NB4 (cell line): ENCODE results near the gene LRRC56.

ENCODE experiments used
- MAX ChIP-seq: IDR thresholded peaks from 2 replicates; pipeline ENCODE4 v1.6.1; 2011; ENCODE audit warnings: low read depth, low read length
- MYC ChIP-seq: IDR thresholded peaks from 2 replicates; pipeline ENCODE4 v1.6.1; 2011; ENCODE audit warnings: low read depth, low read length
- POLR2A ChIP-seq: IDR thresholded peaks from 2 replicates; pipeline ENCODE4 v1.6.1; 2011; ENCODE audit warnings: mild to moderate bottlenecking; ENCODE audit not compliant: insufficient read length; ENCODE audit errors: extremely low read depth
- TF ChIP-seq, protein P1 (sequence below): IDR thresholded peaks from one replicate; pipeline ENCODE4 v1.5.1; 2012; ENCODE audit warnings: low read depth, low read length

- TF ChIP-seq, protein P1, sequence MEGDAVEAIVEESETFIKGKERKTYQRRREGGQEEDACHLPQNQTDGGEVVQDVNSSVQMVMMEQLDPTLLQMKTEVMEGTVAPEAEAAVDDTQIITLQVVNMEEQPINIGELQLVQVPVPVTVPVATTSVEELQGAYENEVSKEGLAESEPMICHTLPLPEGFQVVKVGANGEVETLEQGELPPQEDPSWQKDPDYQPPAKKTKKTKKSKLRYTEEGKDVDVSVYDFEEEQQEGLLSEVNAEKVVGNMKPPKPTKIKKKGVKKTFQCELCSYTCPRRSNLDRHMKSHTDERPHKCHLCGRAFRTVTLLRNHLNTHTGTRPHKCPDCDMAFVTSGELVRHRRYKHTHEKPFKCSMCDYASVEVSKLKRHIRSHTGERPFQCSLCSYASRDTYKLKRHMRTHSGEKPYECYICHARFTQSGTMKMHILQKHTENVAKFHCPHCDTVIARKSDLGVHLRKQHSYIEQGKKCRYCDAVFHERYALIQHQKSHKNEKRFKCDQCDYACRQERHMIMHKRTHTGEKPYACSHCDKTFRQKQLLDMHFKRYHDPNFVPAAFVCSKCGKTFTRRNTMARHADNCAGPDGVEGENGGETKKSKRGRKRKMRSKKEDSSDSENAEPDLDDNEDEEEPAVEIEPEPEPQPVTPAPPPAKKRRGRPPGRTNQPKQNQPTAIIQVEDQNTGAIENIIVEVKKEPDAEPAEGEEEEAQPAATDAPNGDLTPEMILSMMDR, result no peak
- no peak for TF ChIP-seq POLR2A
- TF ChIP-seq MAX, result no peak
- no peak for TF ChIP-seq MYC
Observed at GRCh38 chr11:502288-503178, 34.8 kb upstream of the LRRC56 start.
